Heart left ventricle (tissue), 13 donors: ENCODE data around the gene PRRT1B.

Source experiments
- POLR2A ChIP-seq, 2 donors: fragments of 450-650 bp; IDR thresholded peaks; one replicate each; pipeline ENCODE4 v1.6.1; 2017; ENCODE audit warnings: antibody characterized with exemption in 2 of 2, mild to moderate bottlenecking in 2 of 2, moderate library complexity in 2 of 2
- TF ChIP-seq, protein P1 (sequence below), 12 donors: fragments of 200-600 bp; sonication (generic) in 4 of 12; IDR thresholded peaks; one replicate each; pipeline versions ENCODE4 v1.5.0 to v1.8.0; 2018 to 2022; ENCODE audit warnings: antibody characterized with exemption in 12 of 12, mild to moderate bottlenecking in 5 of 12
- donor health status: ischemic (EF 13 %, LVEDD 7.1; RV severe dilation, severe dysfunction).
- donor health status: DM: no; HTN: yes; CAD: no.
- donor health status: DM: no; HTN: no; CAD: no.
- donor health status: ischemic (EF 25% LVEDD 6.9; RV normal size, moderate dysfunction).
- donor health status: ischemic (EF 25% LVEDD 5.7; RV mildly dilated, moderate dysfunction).
- donor health status: ischemic (EF 35%, LVEDD 5.7; RV mildly dilated, moderate dysfunction).
- donor health status: nonischemic (EF 11% LVEDD 7.7; RV severe dilation, severe dysfunction).
- donor health status: DM: yes; HTN: yes; CAD: no.
- donor health status: PGD.
- donor health status: ischemic (EF 29% LVEDD 5.4; RV normal size, mild dysfunction).
- donor health status: nonischemic (EF 23%, LVEDD 6.1; RV moderate dilation, normal function).

DNA sequence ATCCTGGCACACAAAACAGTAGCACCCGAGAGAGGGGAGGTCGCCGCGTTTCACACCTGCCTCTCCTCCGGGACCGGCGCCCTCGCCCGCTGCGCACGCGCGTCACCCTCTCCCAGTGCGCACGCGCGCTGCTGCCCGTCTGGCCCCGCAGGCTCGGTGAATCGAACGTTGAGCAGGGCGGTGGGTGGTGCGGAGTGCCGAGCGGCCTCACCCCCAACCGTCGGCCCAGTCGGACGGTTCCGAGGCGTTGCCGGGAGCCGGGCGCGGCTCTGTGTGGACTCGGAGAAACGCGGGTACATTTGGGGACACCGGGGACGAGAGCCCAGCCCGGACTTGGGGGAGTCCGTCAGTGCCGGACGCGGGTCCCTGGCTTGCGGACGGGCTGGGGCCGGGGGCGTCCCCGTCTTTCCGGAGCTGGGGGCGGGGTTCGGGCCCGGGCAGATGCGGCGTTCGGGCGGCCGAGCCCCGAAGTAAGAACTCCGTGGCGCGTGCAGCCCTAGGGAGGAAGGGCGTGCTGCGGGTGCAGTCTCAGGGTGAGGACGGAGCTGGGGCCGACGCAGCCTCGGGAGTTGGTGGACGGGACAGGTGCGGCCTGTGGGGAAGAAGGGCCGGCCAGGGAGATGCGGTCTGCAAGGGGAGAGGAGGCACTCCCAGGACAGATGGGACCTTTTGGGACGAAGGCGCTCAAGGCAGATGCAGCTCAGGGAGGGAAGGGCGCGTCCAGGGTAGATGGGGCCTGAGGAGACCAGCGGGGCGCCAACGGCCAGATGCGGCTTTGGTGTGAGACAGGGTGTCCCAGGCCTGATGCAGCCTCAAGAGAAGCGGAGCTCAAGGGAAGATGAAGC, 42.3 kb upstream of the PRRT1B start, which contains the start of gene POMT1:
- TF ChIP-seq, protein P1, sequence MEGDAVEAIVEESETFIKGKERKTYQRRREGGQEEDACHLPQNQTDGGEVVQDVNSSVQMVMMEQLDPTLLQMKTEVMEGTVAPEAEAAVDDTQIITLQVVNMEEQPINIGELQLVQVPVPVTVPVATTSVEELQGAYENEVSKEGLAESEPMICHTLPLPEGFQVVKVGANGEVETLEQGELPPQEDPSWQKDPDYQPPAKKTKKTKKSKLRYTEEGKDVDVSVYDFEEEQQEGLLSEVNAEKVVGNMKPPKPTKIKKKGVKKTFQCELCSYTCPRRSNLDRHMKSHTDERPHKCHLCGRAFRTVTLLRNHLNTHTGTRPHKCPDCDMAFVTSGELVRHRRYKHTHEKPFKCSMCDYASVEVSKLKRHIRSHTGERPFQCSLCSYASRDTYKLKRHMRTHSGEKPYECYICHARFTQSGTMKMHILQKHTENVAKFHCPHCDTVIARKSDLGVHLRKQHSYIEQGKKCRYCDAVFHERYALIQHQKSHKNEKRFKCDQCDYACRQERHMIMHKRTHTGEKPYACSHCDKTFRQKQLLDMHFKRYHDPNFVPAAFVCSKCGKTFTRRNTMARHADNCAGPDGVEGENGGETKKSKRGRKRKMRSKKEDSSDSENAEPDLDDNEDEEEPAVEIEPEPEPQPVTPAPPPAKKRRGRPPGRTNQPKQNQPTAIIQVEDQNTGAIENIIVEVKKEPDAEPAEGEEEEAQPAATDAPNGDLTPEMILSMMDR (IDR thresholded peaks at IDR 0.05) = no peak
- peak in 1 of 2 donors; percentile 67 for TF ChIP-seq POLR2A (IDR thresholded peaks at IDR 0.05)
